NCI-H524 treated with DMSO at 0.1 percent for 48 hours (cell line): Measurements from ENCODE around the gene TYMS.
A peak's percentile ranks its signal among the peaks of the same experiment; 100 is the strongest.

Experiments
- DNase-seq: peaks from one replicate; lab custom pipeline; 2025; lab: John Stamatoyannopoulos, UW

Gene TYMS

DNA sequence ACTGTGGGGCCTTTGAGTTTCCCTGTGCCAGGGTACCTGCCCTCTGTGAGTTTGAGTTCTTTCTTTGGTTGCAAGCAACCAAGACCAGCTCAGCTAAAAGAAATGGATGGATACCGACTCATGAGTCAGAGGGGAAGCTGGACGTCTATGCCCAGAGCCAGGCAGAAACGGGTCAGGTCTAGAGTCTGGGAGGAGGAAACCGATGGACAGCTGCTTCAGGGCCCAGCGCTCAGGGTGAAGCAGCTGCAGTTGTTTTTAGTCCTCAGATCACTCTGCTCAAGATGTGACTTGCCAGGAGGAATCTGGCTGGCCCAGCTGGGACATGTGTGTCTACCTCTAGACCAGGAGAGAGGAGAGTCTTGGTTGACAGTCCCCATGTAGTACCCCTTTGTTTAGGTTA lies 10.1 kb upstream of the TYMS start:
- no peak for DNase-seq

DNA sequence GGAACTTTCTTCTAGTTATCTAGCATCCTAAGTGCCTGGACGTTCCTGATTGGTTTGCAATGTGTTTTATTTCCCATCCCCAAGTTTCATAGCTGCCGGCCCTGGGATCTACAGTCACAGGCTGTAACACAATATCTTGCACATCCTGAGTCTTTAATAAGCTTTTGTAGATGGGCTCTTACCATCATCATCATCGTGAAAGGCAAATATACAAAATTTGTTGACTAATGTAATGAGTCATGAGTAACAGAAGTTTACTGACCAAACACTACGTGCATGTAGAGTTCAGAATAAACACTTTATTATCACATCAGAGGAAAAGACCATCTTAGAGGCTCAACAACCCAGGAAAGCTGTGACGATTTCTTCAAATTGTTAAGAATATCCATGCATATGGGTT lies 8.1 kb upstream of the TYMS start:
- DNase-seq, result no peak

DNA sequence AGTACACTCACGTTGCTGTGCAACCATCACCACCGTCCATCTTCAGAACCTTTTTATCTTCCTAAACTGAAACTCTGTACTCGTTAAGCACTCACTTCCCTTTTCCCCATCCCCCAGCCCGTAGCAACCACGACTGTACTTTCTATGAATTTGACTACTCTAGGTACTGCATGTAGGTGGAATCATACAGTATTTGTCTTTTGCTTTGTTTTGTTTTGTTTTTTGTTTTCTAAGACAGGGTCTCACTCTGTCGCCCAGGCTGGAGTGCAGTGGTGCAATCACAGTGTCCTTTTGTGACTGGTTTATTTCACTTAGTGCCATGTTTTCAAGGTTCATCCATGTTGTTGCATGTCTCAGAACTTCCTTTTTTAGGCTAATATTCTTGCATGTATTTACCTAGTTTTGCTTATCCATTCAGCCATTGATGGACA lies 7.0 kb upstream of the TYMS start:
- no peak for DNase-seq

DNA sequence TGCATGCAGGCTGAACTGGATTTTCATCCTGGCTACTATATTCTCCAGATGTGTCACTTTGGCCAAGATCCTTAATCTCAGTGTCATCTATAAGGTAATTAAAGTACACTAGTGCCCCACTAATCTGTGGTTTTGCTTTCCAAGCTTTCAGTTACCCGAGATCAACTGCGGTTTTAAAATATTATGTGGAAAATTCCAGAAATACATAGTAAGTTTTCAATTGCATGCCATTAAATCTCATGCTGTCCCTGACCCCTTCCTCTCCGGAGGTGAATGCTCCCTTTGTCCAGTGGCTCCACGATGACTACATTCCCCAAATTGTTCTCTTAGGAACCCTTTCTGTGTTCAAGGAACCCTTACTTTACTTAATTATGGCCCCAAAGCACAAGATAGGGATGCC lies 5.3 kb upstream of the TYMS start:
- no peak for DNase-seq

DNA sequence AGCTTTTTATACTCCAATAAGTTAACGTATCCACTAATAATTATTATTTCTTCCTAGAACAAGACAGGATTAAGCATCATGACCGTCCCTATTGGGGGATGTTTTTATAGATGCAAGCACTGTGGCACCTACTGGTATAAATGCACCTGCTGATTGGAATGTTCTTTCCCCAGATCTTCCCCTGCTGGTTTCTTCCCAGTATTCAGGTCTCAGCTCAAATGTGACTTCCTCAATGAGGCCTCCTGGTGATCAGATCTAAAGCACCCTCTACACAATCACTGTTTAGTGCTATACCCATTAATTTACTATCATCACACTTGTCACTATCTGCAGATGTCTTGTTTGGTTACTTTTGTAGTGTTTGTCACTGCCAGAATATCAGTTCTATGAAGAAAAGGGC lies 3.9 kb upstream of the TYMS start:
- DNase-seq, result no peak

DNA sequence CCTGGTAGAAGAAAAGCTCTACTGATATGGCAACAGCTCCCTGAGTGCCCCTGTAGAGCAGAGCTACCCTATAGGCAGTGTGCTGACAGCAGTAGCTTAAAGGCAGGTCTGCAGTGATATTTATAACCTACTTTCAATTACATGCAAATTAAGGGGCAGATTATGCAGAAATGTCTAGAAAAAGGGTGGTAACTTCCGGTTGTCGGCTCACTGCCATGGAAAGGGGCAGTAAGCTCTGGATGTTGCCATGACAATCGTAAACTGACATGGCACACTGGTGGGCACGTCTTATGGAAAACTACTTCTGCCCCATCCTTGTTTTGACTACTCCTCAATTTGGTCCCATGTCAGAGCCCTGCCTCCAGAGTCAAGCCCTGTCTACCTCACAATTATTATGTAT lies 2.9 kb upstream of the TYMS start:
- DNase-seq, result no peak

DNA sequence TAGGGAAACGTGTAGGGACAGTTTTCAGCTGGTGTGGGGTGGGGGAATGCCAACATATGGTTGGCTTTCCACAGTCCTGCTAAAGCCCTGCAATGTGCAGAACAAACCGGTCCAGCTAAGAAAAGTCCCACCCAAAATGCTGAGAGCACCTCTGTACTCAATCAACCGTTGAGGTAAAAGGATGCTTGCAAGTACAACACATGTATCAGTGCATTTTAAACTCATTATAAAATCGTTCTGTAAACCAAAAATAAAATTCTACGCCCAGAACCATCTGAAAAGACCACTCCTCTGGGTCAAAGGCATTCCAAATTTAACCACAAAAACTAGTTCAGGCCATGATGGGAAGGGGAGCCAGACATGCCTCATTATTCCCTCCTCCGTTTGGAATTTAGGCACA lies 2.0 kb upstream of the TYMS start:
- DNase-seq, result no peak

DNA sequence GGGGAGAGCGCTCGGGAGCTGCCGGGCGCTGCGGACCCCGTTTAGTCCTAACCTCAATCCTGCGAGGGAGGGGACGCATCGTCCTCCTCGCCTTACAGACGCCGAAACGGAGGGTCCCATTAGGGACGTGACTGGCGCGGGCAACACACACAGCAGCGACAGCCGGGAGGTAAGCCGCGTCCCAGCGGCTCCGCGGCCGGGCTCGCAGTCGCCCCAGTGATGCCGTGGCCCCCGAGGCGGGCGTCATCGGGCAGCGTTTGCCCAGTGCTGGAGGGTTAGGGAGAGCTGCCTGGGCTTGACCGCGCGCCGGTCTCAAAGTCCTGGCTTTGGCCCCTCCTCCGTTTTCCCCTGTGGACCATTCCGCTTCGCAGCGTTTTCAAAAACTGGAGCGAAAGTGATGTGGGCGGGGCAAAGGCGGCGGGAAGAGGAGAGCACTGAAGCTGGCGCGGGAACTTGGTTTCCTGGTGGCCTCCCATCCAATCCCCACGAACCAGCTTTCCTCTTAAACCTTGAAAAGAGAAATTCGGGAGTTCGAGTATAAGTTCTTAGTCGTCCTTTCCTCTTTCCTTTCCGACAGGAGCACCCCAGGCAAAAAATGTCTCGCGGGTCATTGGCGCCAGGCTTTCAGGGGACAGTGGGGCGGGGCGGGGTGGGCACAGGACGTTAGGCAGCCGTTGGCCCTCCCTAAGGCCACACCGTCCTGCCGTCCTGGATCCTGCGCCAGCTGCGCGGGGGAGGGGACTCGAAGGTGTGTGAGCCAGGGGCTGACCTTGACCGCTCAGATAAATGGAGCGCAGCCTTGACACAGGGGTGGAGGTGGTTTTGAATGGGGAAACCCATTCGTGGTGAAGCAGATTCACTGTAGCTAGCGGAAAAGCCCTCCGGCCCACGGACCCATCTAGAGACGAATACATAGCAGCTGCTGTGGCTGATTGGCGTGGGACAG lies 821 bp downstream of the TYMS start:
- DNase-seq, result peak; percentile 18

DNA sequence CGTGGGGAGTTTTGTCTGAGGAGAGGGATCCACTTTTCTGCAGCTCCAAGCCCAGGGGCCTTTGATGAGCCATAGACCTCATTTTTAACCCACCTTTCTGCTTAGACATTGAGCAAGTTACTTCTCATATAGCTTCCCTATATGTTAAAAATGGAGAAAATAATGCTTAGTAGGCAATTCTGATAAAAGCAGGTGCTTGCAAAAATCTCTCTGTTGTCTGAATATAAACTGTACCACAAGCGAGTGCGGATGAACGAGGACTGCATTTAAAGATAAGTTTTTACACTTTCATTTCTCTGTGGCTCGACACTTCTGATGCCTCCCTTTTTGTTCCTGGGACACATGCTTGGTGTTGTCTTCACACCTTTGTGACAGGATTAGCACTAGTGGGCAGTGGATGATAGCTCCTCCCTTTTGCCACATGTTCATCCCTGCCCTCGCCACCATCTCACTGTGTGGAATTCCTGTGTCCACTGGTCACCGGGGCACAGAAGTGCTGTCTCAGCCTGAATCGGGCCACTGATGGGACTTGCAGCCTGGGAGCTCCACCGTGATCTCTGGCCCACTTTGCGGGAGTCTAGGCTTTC lies 1.6 kb downstream of the TYMS start:
- no peak for DNase-seq

DNA sequence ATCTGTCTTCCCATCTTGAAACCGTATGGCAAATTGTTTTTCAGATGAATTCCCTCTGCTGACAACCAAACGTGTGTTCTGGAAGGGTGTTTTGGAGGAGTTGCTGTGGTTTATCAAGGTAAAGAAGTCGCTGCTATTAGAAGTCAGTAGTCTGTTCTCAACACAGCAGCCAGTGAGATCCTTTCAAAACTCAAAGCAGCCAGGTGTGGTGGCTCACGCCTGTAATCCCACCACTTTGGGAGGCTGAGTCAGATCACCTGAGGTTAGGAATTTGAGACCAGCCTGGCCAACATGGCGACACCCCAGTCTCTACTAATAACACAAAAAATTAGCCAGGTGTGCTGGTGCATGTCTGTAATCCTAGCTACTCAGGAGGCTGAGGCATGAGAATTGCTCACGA lies 2.1 kb downstream of the TYMS start:
- DNase-seq, result no peak

DNA sequence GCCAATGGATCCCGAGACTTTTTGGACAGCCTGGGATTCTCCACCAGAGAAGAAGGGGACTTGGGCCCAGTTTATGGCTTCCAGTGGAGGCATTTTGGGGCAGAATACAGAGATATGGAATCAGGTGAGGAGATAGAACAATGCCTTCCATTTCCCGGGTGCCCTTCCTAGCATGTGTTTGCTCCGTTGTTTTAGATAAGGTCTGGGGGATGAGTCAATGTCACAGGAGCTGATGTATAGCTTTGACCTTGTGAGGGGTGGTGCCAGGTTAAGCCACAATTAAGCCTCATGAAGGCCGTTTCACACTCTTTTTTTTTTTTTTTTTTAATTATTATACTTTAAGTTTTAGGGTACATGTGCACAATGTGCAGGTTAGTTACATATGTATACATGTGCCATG lies 4.7 kb downstream of the TYMS start:
- no peak for DNase-seq

DNA sequence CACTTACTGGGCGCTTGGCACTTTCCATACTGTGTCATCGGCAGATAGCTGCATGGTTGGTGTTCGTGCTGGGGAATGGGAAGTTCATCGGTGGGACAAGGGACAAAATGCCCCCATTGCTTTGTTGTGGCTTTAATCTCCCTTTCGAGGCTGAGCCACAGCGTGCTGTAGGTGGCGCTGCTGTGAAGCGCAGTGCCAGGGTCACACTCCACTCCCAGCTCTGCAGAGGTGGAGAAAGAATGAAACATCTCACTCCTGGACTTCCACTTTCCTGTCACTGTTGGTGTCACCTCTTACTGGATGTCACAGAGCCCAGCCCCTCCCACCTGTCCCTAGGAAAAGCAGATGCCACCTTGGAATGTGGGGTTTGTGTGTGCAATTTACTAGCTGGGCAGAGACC lies 8.7 kb downstream of the TYMS start:
- no peak for DNase-seq

DNA sequence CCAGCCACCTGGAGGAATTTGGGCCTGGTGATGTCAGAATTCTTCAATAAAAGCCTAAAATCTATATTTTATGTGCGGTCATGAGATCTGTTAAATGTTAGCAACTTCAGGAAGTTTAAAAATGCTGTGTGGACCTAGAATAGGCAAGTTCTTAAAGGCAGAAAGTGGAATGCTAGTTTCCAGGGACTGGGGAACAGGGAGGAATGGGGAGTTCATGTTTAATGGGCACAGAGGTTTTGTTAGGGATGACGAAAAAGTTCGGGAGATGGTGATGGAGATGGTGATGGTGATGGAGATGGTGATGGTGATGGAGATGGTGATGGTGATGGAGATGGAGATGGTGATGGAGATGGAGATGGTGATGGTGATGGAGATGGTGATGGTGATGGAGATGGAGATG lies 9.2 kb downstream of the TYMS start:
- no peak for DNase-seq

DNA sequence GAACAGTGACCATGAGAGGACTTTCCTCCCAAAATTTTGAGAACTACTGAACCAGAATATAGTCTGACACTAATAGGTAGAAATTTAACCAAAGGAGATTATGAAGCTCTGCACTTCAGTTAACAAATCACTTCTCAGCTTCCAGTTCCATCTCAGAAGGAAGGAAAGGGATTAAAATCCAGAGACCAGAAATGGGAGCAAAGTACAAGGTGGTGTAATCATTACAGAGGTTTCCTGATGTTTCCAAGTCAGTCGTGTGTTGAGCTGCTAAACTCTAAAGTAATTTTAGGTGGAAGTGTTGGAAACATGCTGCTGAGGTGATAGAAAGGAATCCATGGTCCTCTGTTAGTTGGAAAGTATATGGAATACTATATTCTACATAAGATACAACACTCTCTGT lies 10.8 kb downstream of the TYMS start:
- DNase-seq, result no peak

DNA sequence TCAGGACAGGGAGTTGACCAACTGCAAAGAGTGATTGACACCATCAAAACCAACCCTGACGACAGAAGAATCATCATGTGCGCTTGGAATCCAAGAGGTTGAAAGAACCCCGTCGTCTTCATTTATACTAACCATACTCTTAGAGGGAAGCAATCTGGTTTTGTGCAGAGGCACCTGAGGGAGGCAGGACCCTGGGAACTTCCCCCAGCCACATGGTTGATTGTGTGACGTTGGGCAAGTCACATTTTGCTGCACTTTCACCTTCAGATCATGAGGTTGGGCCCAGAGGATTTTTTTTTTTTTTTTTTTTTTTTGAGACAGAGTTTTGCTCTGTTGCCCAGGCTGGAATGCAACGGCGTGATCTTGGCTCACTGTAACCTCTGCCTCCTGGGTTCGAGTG lies 11.6 kb downstream of the TYMS start:
- no peak for DNase-seq

DNA sequence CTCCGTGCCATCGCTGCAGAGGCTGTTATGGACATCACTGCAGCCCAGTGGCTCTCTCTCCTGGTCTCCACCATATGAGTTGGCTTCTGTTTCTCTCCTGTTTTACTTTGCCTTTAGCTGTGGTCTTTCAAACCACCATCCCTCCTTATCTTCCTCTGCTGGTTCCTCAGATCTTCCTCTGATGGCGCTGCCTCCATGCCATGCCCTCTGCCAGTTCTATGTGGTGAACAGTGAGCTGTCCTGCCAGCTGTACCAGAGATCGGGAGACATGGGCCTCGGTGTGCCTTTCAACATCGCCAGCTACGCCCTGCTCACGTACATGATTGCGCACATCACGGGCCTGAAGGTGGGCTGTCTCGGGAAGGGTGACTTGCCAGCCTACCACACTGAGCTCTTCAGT lies 13.1 kb downstream of the TYMS start:
- DNase-seq, result no peak

DNA sequence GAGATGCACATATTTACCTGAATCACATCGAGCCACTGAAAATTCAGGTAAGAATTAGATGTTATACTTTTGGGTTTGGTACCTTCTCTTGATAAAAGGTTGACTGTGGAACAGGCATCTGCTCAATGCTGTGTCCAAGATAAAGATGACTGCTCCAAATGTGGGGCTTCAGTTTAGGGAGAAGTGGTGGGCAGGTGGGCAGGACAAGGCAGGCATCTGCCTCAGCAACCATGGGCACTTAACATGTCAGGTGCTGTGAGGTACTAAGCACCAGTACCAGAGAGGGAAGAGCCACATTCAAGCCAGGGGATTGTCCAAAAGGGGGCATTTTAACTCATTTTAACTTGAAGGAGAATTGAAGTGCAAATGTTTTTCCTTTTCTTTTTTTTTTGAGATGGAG lies 14.0 kb downstream of the TYMS start:
- DNase-seq, result no peak

DNA sequence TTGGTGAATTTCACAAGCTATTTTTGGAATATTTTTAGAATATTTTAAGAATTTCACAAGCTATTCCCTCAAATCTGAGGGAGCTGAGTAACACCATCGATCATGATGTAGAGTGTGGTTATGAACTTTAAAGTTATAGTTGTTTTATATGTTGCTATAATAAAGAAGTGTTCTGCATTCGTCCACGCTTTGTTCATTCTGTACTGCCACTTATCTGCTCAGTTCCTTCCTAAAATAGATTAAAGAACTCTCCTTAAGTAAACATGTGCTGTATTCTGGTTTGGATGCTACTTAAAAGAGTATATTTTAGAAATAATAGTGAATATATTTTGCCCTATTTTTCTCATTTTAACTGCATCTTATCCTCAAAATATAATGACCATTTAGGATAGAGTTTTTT lies 15.9 kb downstream of the TYMS start:
- no peak for DNase-seq

DNA sequence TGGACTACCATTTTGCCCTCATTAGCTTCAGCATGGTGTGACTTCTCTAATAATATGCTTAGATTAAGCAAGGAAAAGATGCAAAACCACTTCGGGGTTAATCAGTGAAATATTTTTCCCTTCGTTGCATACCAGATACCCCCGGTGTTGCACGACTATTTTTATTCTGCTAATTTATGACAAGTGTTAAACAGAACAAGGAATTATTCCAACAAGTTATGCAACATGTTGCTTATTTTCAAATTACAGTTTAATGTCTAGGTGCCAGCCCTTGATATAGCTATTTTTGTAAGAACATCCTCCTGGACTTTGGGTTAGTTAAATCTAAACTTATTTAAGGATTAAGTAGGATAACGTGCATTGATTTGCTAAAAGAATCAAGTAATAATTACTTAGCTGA lies 16.3 kb downstream of the TYMS start:
- no peak for DNase-seq

DNA sequence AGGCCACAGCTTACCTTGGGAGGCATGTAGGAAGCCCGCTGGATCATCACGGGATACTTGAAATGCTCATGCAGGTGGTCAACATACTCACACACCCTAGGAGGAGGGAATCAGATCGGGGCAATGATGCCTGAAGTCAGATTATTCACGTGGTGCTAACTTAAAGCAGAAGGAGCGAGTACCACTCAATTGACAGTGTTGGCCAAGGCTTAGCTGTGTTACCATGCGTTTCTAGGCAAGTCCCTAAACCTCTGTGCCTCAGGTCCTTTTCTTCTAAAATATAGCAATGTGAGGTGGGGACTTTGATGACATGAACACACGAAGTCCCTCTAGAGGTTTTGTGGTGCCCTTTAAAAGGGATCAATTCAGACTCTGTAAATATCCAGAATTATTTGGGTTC lies 17.9 kb downstream of the TYMS start:
- DNase-seq, result no peak

DNA sequence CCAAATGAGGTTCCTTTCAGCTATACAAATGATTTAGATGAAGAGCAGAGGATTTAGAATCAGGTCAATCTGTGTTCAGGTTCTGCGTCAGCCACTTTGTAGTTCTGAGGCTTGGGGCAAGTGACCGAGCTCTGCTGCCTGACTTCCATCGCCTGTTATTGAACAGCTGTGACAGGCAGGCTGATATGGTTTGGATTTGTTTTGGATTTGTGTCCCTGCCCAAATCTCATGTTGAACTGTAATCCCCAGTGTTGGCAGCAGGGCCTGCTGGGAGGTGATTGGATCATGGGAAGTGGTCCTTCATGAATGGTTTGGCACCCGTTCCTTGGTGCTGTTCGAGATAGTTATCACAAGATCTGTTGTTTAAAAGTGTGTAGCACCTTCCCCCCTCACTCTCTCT lies 18.6 kb downstream of the TYMS start:
- DNase-seq, result no peak

DNA sequence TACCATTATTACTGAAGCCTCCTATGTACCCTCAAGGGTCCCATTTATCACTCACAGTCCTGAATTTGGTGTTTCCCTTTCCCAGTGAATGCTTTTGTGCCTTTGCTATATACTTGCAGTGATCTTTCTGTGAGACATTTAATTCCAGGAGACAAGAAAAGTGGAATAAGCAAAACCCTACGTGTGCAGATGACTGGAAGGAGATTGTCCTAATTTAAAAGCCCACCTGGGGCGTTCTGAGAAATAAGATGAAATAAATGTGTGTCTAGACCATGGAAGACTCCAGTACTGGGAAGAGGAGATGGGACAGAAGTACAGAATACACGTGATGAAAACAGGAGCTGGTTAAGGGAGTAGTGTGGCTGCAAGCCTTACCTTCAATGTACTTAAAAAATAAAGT lies 19.3 kb downstream of the TYMS start:
- no peak for DNase-seq

DNA sequence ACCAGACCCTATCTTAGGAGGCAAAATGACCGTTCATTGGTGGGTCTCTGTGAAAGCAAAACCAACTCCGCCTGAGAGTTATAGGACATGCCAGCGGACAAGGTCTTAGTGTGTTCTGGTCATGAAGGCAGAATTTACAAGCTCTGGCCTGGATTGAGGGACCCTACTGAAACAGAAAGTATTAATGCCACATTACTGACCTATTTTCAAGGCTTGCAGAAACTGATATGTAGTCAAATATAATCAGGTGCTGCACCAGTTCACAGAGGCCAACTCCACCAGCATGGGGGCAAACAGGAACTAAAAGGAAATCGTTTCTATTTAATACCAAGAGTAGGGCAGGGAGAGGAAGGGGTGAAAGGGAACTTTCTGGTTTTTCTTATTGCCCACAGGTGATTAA lies 19.7 kb downstream of the TYMS start:
- no peak for DNase-seq

DNA sequence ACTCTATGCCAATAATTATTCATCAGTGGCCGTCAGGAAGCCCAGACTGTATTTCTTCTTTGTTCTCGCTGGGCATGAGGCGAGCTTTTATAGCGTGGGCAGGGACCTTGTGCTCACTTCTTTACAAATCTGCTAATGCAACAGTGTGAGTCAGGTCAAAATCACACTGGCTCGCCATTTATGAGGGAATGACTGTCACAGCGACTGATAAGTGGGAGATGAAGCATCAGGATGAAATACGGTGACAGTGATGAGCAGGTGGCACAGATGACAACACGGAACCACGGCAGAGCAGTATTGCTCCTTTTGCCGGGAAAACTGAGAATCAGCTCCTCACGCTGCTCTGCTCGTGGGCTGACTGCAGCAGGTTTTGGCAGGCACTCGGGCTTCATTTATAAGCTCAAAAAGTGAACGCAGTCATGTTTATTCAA lies 20.5 kb downstream of the TYMS start:
- DNase-seq, result no peak
